Measurements from ENCODE around the gene PDZD2.

- TF ChIP-seq ZNF114 (CRISPR knock-in tag; IDR thresholded peaks at IDR 0.05), result no peak
- TF ChIP-seq POLR2AphosphoS5 (IDR thresholded peaks at IDR 0.05; ENCODE audit: low read depth), result no peak
- no peak for TF ChIP-seq CTCF (conservative IDR thresholded peaks at IDR 0.05; ENCODE audit: low read depth in 2 of 2)
- TF ChIP-seq EZH2 (IDR thresholded peaks at IDR 0.05; ENCODE audit: low read depth, unreplicated experiment), result no peak
- no peak for TF ChIP-seq EZH2phosphoT487 (IDR thresholded peaks at IDR 0.05; ENCODE audit: unreplicated experiment)
- no peak for TF ChIP-seq REST (IDR thresholded peaks at IDR 0.05; ENCODE audit: unreplicated experiment)
- no peak for TF ChIP-seq JUNB (IDR thresholded peaks at IDR 0.05; ENCODE audit: unreplicated experiment)
- TF ChIP-seq ZNF331 (CRISPR knock-in tag; IDR thresholded peaks at IDR 0.05; ENCODE audit: low read depth), result no peak
- TF ChIP-seq, protein P1, sequence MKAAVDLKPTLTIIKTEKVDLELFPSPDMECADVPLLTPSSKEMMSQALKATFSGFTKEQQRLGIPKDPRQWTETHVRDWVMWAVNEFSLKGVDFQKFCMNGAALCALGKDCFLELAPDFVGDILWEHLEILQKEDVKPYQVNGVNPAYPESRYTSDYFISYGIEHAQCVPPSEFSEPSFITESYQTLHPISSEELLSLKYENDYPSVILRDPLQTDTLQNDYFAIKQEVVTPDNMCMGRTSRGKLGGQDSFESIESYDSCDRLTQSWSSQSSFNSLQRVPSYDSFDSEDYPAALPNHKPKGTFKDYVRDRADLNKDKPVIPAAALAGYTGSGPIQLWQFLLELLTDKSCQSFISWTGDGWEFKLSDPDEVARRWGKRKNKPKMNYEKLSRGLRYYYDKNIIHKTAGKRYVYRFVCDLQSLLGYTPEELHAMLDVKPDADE (IDR thresholded peaks at IDR 0.05), result no peak
- TF ChIP-seq STAT1 (IDR thresholded peaks at IDR 0.05; ENCODE audit: unreplicated experiment), result no peak
- no peak for TF ChIP-seq CREB1 (CRISPR knock-in tag; IDR thresholded peaks at IDR 0.05; ENCODE audit: low read depth)
These were observed 488.8 kb downstream of the PDZD2 start for GRCh38 chr5:32127711-32128110.

All from GM23338 (cell line).